Transverse colon (tissue), 4 donors: Measurements from ENCODE around the gene NTRK2.

Experiments
- CTCF ChIP-seq, 5 experiments: fragments of 200-600 bp in 3 of 5; fragments of 450-650 bp in 2 of 5; sonication (generic) in 3 of 5; IDR thresholded peaks; 1 replicate in 2 of 5; 2 replicates in 3 of 5; pipeline ENCODE4 v1.5.1; 2016 to 2017; ENCODE audit warnings: antibody characterized with exemption in 5 of 5, inconsistent platforms in 3 of 5, mild to moderate bottlenecking in 2 of 5, moderate library complexity in 1 of 5
- EP300 ChIP-seq: sonication (generic); formaldehyde crosslinking; IDR thresholded peaks from one replicate; pipeline ENCODE4 v1.6.1; 2017; ENCODE audit warnings: antibody characterized with exemption, low read depth
- POLR2A ChIP-seq: fragments of 450-650 bp; IDR thresholded peaks from one replicate; pipeline ENCODE4 v1.6.1; 2016; ENCODE audit warnings: antibody characterized with exemption, mild to moderate bottlenecking, moderate library complexity
- POLR2AphosphoS5 ChIP-seq, 3 donors: sonication (generic); formaldehyde crosslinking; IDR thresholded peaks; one replicate each; pipeline ENCODE4 v1.6.1; 2016; ENCODE audit warnings: antibody characterized with exemption in 3 of 3

GRCh38 chr9:84718476-84718875 lies 48.9 kb downstream of the NTRK2 start:
- TF ChIP-seq CTCF (IDR thresholded peaks at IDR 0.05) (no peak), POLR2A (no peak), POLR2AphosphoS5 (IDR thresholded peaks at IDR 0.05) (no peak), EP300 (no peak)
